ENCODE measurements around the gene DDX47.
"Not testable (repeated sequence)": the region's sequence is repeated elsewhere in the genome, so short reads cannot be mapped to it uniquely, and the experiment has no call there.

Gene DDX47

DNA sequence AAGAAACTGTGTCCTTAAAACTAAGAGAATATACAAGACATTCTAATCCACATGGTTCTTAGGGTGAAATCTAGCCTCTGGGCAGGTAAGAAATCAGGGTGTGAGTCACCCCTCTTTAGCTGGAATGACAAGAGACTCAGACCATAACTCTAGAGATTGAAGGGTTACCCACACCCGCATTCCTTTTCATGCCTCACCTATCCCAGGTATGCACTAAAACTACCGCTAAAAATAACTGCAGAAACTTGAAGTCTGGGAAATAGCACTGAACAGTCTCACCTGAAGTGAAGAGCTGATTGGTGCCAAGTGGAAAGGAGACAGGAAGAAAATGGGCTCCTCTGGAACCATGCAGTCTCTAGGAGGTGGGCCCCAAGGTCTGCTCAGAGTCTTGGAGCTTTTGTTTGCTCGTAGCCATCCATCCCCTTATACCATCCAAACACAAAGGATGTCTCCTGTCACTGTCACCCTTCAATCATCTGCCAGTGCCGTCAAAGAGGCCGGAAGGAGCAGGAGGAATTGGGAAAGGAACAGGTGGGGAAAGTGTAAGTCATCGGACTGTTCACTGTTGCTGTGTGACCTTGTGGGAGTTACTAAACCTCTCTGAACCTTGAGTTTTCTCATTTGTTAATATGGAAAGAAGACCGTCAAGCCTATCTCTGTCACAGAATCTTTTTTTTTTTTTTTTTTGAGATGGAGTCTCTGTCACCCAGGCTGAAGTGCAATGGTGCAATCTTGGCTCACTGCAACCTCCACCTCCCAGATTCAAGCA, 22.4 kb downstream of the DDX47 start:
- no peak for DNase-seq

DNA sequence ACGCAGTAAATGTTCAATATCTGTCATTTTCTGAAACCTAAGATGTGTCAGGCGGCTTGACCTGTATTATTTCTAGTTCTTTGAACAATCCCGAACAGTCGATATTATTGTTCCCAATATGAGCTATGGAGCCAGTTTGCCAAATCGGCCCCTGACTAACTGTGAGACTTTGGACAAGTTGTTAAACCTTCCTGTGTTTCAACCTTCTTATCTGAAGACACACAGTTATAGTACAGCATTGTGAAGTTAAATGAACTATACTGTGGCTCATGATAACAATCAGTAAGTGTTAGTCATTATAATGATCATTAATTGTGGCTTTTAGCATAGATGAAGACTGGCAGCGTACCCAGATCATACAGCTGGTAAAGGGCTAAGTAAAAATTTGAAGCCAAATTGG, 23.4 kb downstream of the DDX47 start:
- no peak for DNase-seq

DNA sequence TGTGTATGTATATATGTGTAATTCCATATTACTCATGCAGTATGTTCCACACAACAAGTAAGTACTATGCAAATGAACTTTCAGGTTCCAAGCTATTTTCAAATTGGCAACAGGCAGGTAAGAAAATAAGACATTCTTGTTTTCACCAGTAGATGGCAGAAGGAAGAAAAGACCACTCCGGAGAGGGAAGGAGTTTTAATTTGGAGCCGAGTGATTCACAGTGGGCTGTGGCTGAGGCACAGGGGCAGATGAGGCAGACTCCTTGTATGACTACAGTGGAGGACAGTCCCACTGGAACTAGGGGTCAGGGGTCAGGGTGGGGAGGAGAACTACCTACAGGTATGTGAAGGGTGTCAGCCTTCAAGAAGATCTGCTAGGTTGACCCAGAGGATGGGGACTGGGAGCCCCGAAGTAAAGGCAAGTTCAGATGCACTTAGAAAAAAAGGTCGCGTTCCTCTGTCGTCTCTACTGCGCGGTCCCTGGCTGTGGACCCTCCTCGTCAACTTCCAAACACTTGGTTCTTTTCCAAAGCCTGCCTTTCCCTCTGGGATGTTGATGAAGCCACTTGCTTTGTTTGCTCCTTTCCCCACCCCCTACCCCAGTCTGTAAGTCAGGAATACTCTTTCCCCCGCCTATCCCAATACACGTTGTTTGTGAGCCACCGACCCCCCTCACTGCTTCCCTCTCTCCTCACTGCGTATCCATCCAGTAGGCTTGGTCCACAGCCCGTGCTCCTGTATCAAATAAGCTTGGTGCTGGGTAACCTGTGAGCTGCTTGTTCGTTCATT, 24.1 kb downstream of the DDX47 start:
- peak; percentile 24 for DNase-seq

DNA sequence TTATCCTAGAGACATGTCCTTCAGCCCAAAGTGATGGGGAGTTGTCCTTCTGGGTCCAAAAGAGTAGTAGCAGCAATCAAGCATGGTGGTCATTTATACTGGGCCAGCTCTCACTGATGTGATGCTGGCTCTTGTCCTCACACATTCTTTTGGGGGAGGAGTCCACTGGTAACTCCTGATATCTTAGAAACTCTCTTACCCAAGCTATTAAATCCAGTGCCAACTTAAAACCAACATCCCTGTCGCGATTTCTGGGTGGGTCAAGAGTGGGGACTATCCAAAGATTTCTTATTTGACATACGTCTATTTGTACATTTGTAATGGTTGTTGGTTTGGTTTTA, 24.6 kb downstream of the DDX47 start:
- no peak for DNase-seq

DNA sequence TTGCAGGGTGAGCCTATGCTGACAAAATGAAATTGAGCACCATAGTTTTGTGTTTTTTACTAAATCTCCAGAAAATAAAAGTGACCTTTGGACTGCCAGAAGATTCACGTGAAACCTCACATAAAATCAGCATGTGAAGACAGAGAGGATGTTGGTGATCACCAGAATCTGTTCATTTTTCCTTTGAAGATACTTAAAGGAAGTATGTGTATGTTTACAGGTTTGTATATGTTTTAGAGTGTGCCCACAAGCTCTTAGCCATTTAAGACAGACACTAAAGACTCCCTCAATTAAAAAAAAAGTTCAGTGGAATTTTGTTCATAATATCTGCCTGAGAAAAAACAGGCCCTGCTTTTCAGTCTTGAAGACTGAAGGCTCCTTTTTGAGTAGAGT, 25.9 kb downstream of the DDX47 start:
- no peak for DNase-seq

DNA sequence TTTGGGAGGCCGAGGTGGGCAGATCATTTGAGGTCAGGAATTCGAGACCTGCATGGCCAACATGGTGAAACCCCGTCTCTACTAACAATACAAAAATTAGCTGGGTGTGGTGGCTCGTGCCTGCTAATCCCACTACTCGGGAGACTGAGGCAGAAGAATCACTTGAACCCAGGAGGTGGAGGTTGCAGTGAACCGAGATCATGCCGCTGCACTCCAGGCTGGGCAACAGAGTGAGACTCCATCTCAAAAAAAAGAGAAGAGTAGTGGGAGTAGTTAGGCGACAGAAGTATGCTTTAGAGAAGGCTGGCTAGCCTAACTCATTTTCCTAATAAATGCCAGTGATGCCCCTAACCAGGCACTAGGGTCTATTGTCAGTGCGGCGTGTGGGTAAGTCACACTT, 26.3 kb downstream of the DDX47 start:
- DNase-seq: not testable (repeated sequence)

DNA sequence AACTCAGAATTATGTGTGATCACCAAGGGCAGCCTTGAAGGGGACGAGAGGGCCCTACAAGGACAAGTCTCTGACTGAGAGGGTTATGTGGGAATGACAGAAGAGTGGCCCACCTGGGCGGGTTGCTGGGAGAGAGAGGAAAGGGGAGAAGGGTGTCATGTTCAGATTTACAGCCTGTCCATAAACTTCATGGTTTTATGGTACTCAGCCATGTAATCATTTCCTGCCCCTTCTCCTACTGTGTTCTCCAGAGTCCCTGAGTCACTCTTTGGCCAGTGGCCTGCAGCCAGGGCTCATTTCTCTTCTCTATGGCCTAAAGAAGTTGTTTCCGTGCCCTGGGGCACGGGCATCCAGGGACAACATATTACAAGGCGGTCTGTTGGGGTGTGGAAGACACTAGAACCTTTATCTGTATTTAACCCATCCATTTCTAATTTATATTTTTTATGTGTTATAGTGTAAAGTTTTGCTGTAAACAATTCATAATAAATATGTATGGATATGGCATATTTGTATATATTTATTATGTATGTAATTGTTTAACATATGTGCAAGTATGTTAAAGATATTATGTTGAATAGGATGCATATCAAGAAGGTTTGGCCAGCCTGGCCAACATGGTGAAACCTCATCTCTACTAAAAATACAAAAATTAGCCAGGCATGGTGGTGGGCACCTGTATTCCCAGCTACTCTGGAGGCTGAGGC, 26.9 kb downstream of the DDX47 start:
- no peak for DNase-seq

DNA sequence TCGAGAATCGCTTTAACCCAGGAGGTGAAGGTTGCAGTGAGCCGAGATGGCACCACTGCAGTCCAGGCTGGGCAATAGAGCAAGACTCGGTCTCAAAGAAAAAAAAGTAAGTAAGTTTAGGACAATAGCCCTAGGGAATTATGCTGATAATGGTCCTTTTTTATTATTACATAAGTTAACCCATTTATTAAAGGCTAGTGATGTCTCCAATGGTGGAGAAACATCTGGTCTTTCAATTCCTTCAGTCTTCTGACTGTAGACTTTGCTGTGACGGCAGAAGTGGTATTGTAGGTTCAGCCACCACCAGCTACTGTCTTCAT, 27.4 kb downstream of the DDX47 start:
- DNase-seq: no peak

DNA sequence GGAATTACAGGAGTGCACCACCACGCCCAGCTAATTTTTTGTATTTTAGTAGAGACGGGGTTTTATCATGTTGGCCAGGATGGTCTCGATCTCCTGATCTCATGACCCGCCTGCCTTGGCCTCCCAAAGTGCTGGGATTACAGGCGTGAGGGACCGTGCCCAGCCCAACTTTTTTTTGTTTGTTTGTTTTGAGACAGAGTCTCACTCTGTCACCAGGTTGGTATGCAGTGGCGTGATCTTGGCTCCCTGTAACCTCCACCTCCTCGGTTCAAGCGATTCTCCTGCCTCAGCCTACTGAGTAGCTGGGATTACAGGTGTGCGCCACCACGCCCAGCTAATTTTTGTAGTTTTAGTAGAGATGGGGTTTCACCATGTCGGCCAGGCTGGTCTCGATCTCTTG, 28.3 kb downstream of the DDX47 start:
- DNase-seq: not testable (repeated sequence)

DNA sequence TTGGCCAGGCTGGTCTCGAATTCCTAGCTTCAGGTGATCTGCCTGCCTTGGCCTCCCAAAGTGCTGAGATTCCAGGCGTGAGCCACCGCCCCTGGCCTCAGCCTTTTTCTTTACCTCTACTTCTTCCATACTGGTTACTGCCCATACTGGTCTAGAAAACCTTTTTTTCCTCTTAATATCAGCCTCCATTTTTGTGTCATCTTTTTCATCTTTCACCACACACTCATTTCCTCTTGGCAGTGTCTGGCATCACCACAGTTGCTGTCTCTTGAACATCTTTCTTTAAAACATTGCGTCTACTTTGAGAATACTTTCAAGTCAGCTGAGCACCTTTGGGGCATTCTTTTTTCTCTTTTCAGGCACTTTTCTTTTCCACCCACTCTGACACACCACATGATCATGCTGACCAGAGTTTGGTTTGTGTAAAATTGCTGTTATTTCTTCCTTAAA, 32.7 kb downstream of the DDX47 start:
- no peak for DNase-seq

DNA sequence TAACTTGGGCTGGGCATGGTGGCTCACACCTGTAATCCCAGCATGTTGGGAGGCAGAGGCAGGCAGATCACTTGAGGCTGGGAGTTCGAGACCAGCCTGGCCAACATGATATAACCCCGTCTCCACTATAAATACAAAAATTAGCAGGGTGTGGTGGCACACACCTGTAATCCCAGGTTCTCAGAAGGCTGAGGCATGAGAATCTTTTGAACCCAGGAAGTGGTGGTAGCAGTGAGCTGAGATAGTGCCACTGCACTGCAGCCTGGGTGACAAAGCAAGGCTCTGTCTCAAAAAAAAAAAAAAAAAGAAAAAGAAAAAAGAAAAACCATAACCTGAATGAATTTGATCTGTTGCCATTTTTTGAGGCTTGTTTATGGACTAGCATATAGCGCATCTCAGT, 33.6 kb downstream of the DDX47 start:
- peak; percentile 2 for DNase-seq

DNA sequence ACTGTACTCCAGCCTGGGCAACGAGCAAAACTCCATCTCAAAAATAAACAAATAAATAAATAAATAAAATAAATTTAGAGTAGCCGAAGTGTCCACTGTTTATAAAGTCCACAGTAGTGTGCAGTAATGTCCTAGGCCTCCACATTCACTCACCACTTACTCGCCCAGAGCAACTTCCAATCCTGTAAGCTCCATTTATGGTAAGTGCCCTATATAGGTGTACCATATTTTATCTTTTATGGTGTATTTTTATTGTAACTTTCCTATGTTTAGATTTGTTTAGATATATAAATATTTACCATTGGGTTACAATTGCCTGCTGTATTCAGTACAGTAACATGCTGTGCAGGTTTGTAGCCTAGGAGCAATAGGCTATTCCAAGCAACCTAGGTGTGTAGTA, 40.3 kb downstream of the DDX47 start:
- no peak for DNase-seq

DNA sequence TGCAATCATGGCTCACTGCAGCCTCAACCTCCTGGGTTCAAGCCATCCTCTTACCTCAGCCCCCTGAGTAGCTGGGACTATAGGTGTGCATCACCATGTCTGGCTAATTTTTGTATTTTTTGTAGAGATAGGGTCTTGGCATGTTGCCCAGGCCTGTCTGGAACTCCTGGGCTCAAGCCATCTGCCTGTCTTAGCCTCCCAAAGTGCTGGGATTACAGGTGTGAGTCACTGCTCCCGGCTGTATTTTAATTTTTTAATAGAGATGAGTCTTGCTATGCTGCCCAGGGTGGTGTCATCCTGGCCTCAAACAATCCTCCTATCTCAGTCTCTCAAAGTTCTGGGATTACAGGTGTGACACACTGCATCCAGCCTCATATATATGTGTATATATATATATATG, 46.5 kb downstream of the DDX47 start:
- DNase-seq: no peak

DNA sequence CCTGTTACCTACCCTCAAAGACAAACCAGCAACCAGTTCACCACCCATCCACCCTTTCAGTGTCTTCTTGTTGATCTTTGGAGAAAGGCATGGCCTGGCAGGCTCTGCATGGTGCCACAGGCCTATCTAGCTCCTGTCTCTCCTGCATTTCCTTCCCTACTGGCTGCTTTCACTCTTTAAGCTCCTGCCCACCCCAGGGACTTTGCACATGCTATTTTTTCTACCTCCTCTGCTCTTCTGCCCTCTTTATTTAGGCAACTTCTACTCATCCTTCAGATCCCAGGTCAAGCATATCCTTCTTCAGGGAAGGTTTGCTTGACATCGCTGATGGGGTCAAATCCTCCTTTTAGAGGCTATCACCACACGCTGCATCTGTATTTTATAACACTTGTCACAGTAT, 51.1 kb downstream of the DDX47 start:
- DNase-seq: no peak

DNA sequence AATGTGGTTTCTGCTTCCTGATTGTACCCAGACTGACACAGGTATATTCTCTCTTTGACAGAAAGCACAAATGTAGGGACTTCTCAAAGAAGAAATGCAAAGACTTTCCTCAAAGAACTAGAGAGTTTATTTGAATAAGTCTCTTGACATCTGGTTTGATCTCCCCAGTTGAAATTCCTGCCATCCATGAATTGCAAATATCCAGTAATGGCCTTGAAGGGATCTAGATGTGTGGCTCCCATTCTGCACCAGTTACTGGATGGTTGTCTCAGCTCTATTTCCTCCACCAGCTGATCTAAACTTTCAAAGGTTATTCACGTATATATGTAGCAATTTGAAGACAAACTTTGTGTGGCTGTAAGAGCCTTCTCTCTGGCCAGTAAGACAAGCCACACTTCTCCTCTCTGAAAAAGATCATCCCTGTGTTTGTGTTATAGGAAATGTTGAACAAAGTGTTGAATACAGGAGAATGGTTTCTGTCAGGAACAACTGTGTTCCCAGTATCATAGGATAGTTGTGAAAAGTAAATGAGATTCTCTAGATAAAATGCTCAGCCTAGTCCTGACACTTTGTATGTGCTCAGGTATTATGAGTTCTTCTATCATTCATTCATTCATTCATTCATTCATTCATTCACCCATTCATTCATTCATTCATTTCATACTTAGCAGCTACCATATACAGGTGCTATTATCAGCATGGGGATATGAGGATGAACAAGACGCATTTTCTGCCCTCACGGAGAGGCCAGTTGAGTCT, 55.5 kb downstream of the DDX47 start:
- no peak for DNase-seq

DNA sequence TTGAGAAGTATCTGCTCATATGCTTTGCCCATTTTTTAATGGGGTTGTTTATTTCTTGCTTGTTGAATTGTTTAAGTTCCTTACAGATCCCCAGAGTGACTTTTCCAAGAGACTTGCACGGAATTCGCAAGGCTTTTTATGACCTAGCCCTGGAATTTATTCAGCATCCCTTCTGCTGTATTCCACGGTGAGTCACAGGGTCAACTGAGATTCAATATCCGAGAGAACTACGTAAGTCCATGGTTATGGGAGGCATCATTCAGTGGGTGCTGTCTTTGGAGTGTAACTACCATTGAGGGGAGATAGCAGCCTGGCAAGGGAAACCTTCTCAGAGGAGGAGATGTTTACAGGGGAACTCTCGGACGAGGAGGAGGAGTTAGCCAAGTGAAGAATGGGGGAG, 57.3 kb downstream of the DDX47 start:
- DNase-seq: no peak

DNA sequence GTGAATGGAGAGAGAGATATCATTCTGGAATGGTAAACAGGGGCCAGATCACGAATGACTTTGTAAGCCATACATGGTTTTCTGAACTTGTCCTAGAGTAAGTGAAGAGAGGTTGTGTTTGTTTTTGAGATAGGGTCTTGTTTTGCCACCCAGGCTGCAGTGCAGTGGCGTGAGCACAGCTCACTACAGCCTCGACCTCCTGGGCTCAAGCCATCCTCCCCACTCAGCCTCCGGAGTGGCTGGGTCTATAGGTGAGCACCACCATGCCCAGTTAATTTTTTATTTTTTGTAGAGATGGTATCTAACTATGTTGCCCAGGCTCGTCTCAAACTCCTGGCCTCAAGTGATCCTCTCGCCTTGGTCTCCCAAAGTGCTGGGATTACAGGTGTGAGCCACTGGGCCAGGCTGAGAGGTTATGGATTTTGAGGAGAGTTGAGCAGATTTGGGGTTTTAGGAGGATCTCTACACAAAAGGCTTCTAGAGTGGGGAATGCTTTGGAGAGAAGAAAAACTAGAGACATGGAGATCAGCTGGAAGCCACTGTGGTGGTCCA, 58.5 kb downstream of the DDX47 start:
- DNase-seq: no peak

DNA sequence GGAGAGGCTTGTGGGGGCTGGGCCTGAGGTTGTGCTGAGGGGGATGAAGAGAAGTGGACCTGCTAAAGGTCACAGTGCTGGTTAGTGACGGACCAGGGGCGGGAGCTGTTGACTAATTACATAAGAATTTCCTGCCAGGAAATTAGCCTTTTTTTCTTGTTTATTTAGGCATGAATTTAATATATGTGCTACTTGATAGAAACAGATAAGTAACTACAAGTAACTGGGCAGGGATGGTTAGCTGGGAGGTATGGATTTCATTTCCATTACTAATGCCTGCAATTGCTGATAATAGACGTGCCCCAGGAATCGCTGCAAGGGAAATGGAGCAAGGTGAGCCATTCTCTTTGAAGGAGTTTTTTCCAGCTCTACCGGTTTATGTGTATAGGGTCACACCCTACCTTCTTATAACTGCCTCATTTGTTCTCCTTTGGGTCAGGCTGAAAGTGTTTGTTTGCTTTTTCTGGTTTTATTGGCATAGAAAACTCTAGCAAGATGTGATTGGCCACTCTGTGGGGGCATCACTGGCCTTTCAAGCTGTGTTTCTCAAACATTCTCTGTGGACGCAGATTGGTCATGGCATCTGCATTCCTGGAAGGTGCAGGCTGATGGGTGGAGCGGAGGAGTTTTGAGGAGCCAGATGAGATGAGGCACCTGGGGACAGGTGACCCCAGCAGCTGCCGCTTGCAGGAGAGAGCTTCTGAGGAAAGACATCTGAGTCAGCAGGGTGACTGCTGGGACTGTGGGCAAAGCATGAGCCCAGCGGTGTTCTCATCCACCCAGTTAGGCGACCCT, 59.2 kb downstream of the DDX47 start:
- DNase-seq: no peak

DNA sequence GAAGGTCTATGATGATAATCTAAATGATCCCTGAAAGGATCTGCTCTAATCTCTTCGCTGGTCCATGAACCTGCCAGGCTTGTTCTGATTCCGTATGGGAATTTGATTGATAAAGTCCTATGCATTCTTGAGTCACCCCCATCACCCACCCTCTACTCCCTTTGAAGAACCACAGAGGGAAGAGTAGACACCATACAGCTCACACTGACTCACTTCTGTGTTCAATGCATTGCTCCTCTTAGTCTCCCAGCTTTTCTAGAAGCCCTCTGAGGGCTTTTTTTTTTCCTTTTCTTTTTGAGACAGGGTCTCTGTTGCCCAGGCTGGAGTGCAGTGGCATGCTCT, 59.8 kb downstream of the DDX47 start:
- DNase-seq: no peak

DNA sequence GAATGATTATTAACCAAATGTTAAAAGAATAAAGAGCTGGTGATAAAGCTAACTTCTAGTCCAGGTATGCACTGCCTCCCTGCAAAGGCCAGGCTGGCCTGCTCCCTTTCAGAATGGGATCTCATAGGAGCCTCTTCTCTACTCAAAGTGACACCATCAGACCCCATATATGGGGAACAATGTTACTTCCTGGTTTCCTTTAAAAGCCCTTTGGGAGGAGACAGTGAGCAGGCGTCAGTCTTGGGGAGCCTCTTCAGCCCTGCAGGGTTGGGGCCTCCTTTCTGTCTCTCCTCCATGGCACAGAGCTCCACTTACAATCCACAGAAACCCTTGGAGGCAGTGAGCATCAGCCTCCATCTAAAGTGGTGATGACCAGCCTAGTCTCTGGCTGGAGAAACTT, 60.9 kb downstream of the DDX47 start:
- DNase-seq: no peak

DNA sequence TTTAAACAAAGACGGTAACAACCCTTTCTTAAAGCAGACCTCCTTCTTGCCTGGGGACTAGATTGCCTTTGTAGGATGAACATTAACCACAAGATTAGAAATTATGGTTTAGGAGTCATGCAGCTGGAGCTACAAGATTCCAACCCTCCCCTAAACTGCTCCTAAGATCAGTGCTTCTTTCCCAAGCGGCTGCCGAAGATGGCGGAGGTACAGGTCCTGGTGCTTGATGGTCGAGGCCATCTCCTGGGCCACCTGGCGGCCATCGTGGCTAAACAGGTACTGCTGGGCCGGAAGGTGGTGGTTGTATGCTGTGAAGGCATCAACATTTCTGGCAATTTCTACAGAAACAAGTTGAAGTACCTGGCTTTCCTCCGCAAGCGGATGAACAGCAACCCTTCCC, 62.2 kb downstream of the DDX47 start:
- DNase-seq: not testable (repeated sequence)

DNA sequence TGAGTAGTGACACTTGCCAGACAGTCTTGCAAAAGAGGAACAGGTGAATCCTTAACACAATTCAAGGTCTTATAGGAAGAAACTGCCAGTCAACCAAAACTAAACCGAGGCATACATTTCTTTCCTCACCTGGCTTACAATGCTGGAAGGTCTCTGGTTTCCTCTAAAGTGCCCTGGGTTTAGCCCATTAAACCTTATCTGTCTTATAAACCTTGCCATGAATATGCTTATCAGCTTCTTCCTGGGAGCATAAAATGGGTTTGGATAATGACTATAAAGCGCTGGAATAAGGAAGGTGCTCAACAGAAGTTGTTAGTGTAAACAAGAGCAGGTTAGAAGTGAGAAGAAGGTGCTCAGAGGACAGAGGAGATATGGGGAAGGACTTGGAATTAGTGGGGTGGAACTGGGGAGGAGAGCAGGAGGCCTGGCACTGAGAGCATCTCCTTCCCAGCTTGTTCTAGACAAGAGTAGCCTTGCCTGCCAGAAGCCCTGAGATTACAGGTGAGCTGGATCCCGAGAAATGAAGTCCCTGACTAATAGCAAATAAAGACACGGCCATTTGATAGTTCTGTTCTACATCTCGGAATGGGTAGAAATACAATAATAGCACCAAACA, 64.1 kb downstream of the DDX47 start:
- no peak for DNase-seq

All from activated CD4-positive, alpha-beta T cell treated with anti-CD3 and anti-CD28 coated beads, Interleukin-2, amount 50 U/mL, for 1 hour (primary cell).